ES-I3 (cell line): ENCODE results near the gene TNFSF13.
A peak's percentile ranks its signal among the peaks of the same experiment; 100 is the strongest.

Source experiments
- H3K36me3 ChIP-seq: 2 replicates; pipeline ENCODE4 v1.6.1; 2013; ENCODE audit warnings: mild to moderate bottlenecking, low read length, control low read depth, moderate library complexity; ENCODE audit not compliant: insufficient read depth
- H3K4me1 ChIP-seq: 2 replicates; pipeline ENCODE4 v1.6.1; 2013; ENCODE audit warnings: mild to moderate bottlenecking, control low read depth, low read length; ENCODE audit not compliant: insufficient read depth
- H3K9ac ChIP-seq: 2 replicates; pipeline ENCODE4 v1.6.1; 2013; ENCODE audit warnings: low read depth, mild to moderate bottlenecking, low read length, moderate library complexity
- H3K9me3 ChIP-seq: 2 replicates; pipeline ENCODE4 v1.6.1; 2013; ENCODE audit warnings: mild to moderate bottlenecking, low read length, moderate library complexity; ENCODE audit not compliant: control insufficient read depth, insufficient read depth

Gene TNFSF13

DNA sequence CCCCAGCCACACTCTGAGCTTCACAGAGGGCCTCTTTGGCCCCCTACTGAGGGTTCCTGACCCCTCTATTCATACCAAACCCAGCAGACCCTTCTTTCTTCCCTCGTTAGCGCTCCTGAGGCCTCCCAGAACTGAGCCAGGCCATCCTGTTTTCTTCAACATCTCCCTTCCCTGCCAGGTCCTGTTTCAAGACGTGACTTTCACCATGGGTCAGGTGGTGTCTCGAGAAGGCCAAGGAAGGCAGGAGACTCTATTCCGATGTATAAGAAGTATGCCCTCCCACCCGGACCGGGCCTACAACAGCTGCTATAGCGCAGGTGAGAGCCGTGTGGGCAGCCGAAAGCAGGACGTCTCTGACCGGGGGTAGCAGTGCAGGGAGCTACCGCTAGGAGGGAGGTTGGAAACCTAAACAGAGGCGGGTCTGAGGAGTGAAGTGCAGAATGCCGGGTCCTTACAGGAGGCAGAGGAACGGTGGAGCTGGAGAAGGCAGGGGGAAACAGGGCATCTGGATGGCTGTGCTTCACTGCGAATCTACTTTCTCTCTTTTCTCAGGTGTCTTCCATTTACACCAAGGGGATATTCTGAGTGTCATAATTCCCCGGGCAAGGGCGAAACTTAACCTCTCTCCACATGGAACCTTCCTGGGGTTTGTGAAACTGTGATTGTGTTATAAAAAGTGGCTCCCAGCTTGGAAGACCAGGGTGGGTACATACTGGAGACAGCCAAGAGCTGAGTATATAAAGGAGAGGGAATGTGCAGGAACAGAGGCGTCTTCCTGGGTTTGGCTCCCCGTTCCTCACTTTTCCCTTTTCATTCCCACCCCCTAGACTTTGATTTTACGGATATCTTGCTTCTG, 1.9 kb downstream of the TNFSF13 start:
- peaks cover 14% of the 10 kb centered on the region for H3K36me3 ChIP-seq

DNA sequence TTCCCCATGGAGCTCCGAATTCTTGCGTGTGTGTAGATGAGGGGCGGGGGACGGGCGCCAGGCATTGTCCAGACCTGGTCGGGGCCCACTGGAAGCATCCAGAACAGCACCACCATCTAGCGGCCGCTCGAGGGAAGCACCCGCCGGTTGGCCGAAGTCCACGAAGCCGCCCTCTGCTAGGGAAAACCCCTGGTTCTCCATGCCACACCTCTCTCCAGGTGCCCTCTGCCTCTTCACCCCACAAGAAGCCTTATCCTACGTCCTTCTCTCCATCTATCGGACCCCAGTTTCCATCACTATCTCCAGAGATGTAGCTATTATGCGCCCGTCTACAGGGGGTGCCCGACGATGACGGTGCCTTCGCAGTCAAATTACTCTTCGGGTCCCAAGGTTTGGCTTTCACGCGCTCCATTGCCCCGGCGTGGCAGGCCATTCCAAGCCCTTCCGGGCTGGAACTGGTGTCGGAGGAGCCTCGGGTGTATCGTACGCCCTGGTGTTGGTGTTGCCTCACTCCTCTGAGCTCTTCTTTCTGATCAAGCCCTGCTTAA, 2.6 kb downstream of the TNFSF13 start:
- H3K9me3 ChIP-seq, result no peaks in the 10 kb centered on the region
- H3K36me3 ChIP-seq, result peaks cover 19% of the 10 kb centered on the region
- peaks cover 17% of the 10 kb centered on the region for H3K4me1 ChIP-seq
- peak overlapping the region; percentile 90 for H3K9ac ChIP-seq

More for the DNA sequence above, 1.9 kb downstream of the TNFSF13 start:
- no peaks in the 10 kb centered on the region for H3K9me3 ChIP-seq
- peak overlapping the region; percentile 90; the same call in 1 of the 2 replicates for H3K9ac ChIP-seq
- peaks cover 17% of the 10 kb centered on the region for H3K4me1 ChIP-seq

DNA sequence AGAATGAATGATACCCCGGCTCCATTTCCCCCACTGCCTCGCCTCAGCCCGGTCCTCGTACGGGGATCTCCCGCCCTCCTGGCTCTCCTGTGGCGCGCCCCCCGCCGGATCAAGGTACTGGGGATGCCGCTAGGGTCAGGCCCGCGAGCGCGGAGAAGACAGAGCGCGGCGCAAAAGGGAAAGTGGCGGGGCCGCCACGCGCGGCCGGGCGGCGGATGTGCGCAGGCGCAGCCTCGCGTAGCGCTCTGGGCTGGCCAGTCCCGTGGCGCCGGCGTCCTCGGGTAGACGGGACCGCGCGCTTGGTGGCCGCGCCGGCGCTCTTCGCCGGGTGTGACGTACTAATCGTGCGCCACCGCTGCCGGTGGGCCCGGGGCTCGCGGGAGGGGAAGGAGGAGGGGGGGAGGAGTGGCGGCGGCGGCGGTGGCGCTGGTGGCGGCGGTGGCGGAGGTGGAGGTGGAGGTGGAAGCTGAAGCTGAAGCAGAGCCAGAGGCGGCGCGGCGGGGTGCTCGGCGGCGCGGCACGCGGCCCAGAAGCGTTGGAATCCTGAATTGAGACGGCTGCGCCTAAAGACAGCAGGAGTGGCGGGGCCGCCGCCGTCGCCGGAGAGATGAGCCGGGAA, 3.1 kb downstream of the TNFSF13 start, which contains the start of gene SENP3:
SENP3 (plus strand) TSS at position 331 of the 619 bp plus-strand sequence. CDS start 1,158 bp downstream, outside the sequence.
- H3K9ac ChIP-seq, result peak within 1 kb of the TSS; percentile 90
- no peaks in the 10 kb centered on the region for H3K9me3 ChIP-seq
- H3K4me1 ChIP-seq, result peaks cover 17% of the 10 kb centered on the region
- H3K36me3 ChIP-seq, result peaks cover 23% of the 10 kb centered on the region

DNA sequence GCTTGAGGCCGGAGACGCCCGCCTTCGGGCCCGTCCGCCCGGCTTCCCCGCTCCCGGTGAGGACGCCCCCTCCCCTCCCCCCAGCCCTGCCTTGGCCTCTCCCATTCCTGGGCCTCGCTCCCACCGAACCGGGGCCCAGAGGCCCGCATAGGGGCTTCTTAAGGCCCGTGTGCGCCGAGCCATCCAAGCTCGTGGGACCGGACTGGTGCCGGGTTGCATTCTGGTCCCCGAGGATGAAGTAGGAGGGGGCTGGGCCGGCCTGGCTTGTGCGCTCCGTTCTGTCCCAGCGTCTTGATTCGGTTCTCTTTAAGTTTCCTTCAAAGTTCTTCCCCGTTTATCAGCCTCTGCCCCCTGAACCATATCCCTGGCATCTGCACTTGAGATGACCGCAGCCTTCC, 3.7 kb downstream of the TNFSF13 start:
- H3K36me3 ChIP-seq, result peaks cover 24% of the 10 kb centered on the region
- H3K9me3 ChIP-seq, result no peaks in the 10 kb centered on the region
- peaks cover 17% of the 10 kb centered on the region for H3K4me1 ChIP-seq
- peak overlapping the region; percentile 90 for H3K9ac ChIP-seq

DNA sequence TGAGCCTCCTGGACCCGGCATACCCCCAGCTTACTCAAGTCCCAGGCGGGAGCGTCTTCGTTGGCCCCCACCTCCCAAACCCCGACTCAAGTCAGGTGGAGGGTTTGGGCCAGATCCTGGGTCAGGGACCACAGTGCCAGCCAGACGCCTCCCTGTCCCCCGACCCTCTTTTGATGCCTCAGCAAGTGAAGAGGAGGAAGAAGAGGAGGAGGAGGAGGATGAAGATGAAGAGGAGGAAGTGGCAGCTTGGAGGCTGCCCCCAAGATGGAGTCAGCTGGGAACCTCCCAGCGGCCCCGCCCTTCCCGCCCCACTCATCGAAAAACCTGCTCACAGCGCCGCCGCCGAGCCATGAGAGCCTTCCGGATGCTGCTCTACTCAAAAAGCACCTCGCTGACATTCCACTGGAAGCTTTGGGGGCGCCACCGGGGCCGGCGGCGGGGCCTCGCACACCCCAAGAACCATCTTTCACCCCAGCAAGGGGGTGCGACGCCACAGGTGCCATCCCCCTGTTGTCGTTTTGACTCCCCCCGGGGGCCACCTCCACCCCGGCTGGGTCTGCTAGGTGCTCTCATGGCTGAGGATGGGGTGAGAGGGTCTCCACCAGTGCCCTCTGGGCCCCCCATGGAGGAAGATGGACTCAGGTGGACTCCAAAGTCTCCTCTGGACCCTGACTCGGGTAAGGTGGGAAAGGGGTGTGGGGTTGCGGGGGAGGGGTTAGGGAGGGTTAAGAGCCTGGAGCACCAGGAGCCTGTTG, 4.7 kb downstream of the TNFSF13 start:
- Histone ChIP-seq H3K9ac (no peak overlapping the region), H3K36me3 (peaks cover 24% of the 10 kb centered on the region), H3K4me1 (peaks cover 12% of the 10 kb centered on the region), H3K9me3 (no peaks in the 10 kb centered on the region)

- Histone ChIP-seq H3K4me1 (peaks cover 7% of the 10 kb centered on the region), H3K36me3 (peaks cover 31% of the 10 kb centered on the region), H3K9me3 (no peaks in the 10 kb centered on the region), H3K9ac (no peak overlapping the region)
These were observed 11.0 kb downstream of the TNFSF13 start for GRCh38 chr17:7569571-7569970.

GRCh38 chr17:7570351-7570750, 11.8 kb downstream of the TNFSF13 start:
- no peaks in the 10 kb centered on the region for H3K9me3 ChIP-seq
- H3K4me1 ChIP-seq, result peaks cover 11% of the 10 kb centered on the region
- no peak overlapping the region for H3K9ac ChIP-seq
- H3K36me3 ChIP-seq, result peaks cover 33% of the 10 kb centered on the region

DNA sequence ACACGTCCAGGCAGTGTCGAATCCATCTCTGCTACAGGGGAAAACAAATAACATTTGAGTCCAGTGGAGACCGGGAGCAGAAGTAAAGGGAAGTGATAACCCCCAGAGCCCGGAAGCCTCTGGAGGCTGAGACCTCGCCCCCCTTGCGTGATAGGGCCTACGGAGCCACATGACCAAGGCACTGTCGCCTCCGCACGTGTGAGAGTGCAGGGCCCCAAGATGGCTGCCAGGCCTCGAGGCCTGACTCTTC, 13.7 kb downstream of the TNFSF13 start:
- Histone ChIP-seq H3K4me1 (peaks cover 11% of the 10 kb centered on the region), H3K36me3 (peaks cover 42% of the 10 kb centered on the region)

DNA sequence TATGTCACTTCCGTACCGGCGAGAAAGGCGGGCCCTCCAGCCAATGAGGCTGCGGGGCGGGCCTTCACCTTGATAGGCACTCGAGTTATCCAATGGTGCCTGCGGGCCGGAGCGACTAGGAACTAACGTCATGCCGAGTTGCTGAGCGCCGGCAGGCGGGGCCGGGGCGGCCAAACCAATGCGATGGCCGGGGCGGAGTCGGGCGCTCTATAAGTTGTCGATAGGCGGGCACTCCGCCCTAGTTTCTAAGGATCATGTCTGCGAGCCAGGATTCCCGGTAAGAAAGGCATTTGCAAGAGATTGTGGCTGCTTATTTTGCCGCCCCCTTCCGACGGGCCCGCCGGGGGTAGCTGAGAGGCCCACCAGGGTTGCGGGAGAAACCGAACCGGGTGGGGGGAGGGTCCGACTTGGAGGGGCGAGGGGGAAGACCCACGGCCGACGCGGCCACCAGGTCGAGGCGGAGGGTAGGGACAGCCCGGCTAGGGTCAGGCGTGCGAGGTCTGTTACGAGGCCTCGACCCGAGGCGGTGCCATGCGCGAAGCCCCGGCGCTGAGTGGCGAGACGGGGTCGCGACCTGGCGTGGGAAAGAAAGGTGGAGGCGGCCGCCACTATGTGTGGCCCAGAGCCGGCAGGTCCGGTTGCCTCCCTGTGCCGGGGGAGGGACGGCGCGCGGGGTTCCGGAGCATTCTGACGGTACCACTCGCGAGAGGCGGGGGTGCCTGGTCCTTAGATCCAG, 14.2 kb downstream of the TNFSF13 start:
- Histone ChIP-seq H3K36me3 (peaks cover 47% of the 10 kb centered on the region), H3K4me1 (peaks cover 11% of the 10 kb centered on the region), H3K9ac (peak overlapping the region; percentile 93), H3K9me3 (no peaks in the 10 kb centered on the region)

More for the DNA sequence above, 13.7 kb downstream of the TNFSF13 start:
- peak overlapping the region; percentile 57 for H3K9ac ChIP-seq
- H3K9me3 ChIP-seq, result no peaks in the 10 kb centered on the region

DNA sequence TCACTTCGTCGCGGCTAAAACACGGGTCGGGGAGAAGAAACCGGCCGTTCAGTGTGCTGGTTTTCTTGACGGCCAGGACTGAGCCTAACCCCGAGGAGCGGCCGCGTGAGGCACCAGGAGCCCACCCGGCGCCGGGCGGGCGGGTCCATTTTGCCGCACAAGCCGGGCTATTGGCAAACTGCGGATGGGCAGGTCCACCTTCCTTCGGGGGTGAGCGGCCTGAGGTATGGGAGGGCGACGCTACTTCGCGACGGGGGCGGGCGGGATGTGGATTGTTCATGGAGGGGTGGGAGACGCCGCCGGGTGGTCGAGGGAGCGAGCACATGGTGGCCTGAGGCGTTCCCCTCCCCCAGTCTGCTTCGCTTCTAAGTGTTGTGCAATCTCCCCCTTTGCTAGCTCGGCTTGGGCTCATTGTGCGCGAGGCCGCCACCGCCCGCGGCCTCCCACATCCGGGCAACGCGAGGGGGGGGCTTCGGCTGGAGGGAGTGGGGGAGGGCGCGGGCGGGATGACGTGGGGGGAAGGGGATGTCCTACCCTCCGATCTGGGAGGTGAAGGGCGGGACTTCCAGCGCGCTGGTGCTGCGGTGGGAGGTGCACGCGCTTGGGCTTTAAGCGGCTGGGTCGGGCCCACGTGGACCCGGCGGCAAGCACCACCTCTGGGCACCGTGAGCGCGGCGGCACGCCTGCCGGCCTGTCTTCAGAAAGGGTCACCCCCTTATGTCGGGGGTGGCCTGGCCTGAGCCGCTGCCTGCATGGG, 15.0 kb downstream of the TNFSF13 start:
- H3K36me3 ChIP-seq, result peaks cover 50% of the 10 kb centered on the region

DNA sequence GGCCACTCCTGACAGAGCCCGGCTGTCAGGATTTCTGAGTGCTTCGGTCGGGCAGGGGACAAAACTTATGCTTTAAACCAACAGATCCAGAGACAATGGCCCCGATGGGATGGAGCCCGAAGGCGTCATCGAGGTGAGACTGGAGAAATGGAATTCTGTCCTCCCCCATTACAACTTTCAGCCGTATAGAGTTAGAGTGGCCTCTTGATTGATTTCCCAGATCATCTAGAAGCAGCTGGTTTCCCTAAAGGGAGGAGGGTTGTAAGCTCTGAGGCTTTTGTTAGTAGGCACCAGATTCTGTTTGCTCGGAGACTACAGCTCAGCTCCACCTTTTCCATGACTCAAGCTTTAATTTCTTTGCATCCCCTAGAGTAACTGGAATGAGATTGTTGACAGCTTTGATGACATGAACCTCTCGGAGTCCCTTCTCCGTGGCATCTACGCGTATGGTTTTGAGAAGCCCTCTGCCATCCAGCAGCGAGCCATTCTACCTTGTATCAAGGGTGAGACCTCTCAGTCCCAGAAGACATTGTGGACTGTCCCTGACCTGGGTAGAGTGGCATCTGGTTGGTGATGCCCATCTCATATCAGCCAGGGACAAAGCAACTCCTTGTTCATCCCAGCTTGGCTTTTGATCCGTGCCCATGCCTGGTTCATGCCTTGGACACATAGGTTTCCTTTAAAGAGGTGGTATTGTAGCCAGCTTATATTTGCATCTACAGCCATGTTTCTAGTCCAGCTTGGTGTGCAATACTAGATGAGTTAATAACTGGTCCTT, 15.8 kb downstream of the TNFSF13 start:
- peak overlapping the region; percentile 93 for H3K9ac ChIP-seq
- peaks cover 17% of the 10 kb centered on the region for H3K4me1 ChIP-seq

More for the DNA sequence above, 15.0 kb downstream of the TNFSF13 start:
- peak overlapping the region; percentile 93 for H3K9ac ChIP-seq
- no peaks in the 10 kb centered on the region for H3K9me3 ChIP-seq
- peaks cover 11% of the 10 kb centered on the region for H3K4me1 ChIP-seq

GRCh38 chr17:7575481-7575883, 16.9 kb downstream of the TNFSF13 start:
- H3K4me1 ChIP-seq, result peaks cover 17% of the 10 kb centered on the region
- peaks cover 50% of the 10 kb centered on the region for H3K36me3 ChIP-seq
- no peaks in the 10 kb centered on the region for H3K9me3 ChIP-seq
- H3K9ac ChIP-seq, result no peak overlapping the region

More for the DNA sequence above, 15.8 kb downstream of the TNFSF13 start:
- Histone ChIP-seq H3K9me3 (no peaks in the 10 kb centered on the region), H3K36me3 (peaks cover 50% of the 10 kb centered on the region)

GRCh38 chr17:7575959-7576358, 17.4 kb downstream of the TNFSF13 start:
- peaks cover 47% of the 10 kb centered on the region for H3K36me3 ChIP-seq
- no peaks in the 10 kb centered on the region for H3K9me3 ChIP-seq
- H3K9ac ChIP-seq, result no peak overlapping the region
- H3K4me1 ChIP-seq, result peaks cover 21% of the 10 kb centered on the region
